ENCODE measurements around the gene SLC29A1.
A peak's percentile ranks its signal among the peaks of the same experiment; 100 is the strongest.
"Not testable (repeated sequence)": the region's sequence is repeated elsewhere in the genome, so short reads cannot be mapped to it uniquely, and the experiment has no call there.

The SLC29A1 gene

DNA sequence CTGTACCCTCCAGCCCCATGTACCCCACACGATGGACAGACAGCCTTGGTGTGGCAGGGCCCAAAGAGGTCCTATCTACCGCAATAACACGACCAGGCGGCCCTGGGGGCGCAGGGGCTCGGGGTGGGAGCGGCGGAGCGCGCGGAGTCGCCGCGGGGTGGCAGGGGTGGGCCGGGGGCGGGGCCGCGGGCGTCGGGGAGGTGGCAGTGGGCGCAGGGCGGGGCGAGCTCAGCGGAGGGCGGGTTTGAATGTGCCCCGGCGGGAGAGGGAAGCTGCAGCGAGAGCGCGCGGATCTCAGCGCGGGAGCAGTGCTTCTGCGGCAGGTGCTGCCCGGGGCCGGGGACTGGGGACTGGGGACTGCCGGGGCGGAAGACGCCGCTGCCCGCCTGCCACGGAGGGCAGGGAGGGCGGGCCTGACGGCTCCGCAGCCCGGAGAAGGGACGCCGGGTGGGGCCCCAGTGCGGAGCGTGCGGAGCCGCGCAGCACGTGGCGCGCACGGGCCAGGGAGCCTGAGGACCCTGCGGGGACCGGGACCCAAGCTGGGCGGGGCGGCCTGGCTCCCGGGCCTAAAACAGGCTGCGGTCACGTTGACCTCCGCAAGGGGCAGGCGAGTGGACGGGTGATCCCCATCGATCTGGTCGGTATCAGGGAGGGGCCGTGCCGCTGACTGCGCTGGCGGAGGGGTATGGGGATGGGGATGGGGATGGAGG lies at the start of gene SLC29A1:
SLC29A1 (plus strand) TSS at position 277 of the 710 bp plus-strand sequence. CDS start 3,719 bp downstream, outside the sequence.
- DNase-seq = peak; percentile 92

- DNase-seq = no peak
Observed at GRCh38 chr6:44176130-44176761, 47.1 kb upstream of the SLC29A1 start.

DNA sequence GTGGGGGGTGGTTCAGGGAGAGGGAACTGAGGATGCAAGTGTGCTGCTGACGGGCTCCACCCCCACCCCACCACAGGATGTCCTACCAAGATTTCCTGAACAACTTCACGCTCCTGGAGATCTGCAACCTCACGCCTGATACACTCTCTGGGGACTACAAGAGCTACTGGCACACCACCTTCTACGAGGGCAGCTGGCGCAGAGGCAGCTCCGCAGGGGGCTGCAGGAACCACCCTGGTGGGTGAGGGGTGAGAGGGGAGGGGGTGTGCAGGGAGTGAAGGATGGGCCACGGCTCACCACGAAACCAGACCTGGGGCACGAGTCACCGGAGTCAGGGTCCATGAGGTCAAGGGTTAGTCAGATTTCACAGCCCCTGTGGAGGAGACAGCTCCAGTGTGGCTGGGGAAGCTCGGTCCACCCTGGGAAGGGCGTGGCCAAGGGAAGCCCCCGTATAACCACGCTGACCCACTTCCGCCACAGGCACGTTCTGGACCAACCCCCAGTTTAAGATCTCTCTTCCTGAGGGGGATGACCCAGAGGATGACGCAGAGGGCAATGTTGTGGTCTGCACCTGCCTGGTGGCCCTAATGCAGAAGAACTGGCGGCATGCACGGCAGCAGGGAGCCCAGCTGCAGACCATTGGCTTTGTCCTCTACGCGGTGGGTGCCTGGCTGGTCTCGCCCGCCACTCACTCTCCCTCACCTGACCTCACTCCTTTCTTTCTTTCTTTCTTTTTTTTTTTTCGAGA lies 46.5 kb upstream of the SLC29A1 start:
- DNase-seq = peak; percentile 5

GRCh38 chr6:44177691-44178423 lies 45.5 kb upstream of the SLC29A1 start:
- no peak for DNase-seq

GRCh38 chr6:44178424-44179071 lies 44.8 kb upstream of the SLC29A1 start:
- no peak for DNase-seq

GRCh38 chr6:44179072-44179536 lies 44.3 kb upstream of the SLC29A1 start:
- DNase-seq = no peak

GRCh38 chr6:44179648-44180047 lies 43.7 kb upstream of the SLC29A1 start:
- DNase-seq = no peak

GRCh38 chr6:44180406-44180805 lies 43.0 kb upstream of the SLC29A1 start:
- no peak for DNase-seq

- DNase-seq = no peak
Observed at GRCh38 chr6:44180886-44181285, 42.5 kb upstream of the SLC29A1 start.

DNA sequence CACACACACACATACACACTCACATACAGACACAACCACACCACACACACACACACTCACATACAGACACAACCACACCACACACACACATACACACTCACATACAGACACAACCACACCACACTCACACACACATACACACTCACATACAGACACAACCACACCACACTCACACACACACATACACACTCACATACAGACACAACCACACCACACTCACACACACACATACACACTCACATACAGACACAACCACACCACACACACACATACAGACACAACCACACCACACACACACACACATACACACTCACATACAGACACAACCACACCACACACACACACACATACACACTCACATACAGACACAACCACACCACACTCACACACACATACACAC lies 41.6 kb upstream of the SLC29A1 start:
- DNase-seq = not testable (repeated sequence)

- DNase-seq = no peak
Observed at GRCh38 chr6:44182911-44183390, 40.4 kb upstream of the SLC29A1 start.

- no peak for DNase-seq
Observed at GRCh38 chr6:44183783-44184182, 39.6 kb upstream of the SLC29A1 start.

GRCh38 chr6:44185356-44185755 lies 38.0 kb upstream of the SLC29A1 start:
- not testable (repeated sequence) for DNase-seq

GRCh38 chr6:44185953-44186634 lies 37.3 kb upstream of the SLC29A1 start:
- no peak for DNase-seq

GRCh38 chr6:44186635-44187025 lies 36.8 kb upstream of the SLC29A1 start:
- DNase-seq = no peak

DNA sequence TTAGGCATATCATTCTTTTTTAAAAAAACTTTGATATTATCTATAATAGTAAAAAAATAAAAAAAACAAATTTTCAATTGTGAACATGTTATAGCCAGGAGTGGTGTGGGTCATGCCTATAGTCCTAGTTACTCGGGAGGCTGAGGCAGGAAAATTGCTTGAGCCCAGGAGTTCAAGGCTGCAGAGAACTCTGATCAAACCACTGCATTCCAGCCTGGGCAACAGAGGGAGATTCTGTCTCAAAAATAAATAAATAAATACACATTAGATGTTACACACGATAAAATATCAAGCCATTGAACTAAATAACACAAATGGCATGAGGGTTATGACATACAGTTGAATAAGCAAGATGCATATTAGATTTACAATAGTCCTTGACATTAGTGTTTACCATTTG lies 34.6 kb upstream of the SLC29A1 start:
- DNase-seq = no peak

GRCh38 chr6:44189257-44189656 lies 34.1 kb upstream of the SLC29A1 start:
- DNase-seq = no peak

- DNase-seq = no peak
Observed at GRCh38 chr6:44190715-44191114, 32.7 kb upstream of the SLC29A1 start.

GRCh38 chr6:44192428-44193041 lies 30.9 kb upstream of the SLC29A1 start:
- no peak for DNase-seq

DNA sequence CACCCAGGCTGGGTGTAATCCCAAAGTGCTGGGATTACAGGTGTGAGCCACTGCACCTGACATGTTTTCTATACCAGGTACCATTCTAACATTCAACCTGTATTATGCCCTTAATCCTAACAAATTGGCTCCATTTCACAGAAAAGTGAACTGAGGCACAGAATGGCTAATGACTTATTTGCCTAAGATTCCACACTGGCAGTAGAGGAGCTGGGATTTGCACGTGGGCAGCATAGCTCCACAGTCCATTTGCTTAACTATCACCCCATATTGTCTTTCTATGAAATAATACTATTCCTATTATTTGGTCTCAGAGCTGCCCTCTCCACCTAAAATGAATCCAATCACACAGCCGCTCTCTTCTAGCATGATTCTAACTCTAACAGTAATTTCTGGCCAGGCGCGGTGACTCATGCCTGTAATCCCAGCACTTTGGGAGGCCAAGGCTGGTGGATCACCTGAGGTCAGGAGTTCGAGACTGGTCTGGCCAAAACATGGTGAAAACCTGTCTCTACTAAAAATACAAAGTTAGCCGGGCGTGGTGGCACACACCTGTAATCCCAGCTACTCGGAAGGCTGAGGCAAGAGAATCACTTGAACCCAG lies 30.0 kb upstream of the SLC29A1 start:
- no peak for DNase-seq

DNA sequence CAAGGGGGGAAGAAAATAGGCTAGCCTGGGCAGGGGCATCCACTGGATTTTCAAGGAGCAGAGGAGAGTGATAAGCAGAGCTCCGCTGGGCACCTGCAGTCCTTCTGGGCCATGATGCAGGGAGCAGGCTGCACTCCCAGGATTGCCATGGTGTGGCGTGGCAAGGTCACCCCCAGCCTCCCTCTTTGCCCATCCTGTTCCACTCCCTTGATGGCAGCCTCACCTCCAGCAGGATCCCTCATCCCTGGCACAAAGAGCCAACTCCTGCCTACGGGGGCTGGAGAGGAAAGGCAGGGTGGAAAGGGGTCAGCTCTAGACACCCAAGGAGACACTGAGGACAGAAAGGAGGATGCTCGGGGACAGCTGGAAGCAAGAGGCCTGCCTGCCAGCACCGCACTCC lies 29.1 kb upstream of the SLC29A1 start:
- no peak for DNase-seq
